Activated gamma-delta T cell treated with Interleukin-2 at 50 U/mL for 16 hours (primary cell): Measurements from ENCODE around the gene BLZF1.
A peak's percentile ranks its signal among the peaks of the same experiment; 100 is the strongest.
"Not testable (repeated sequence)": the region's sequence is repeated elsewhere in the genome, so short reads cannot be mapped to it uniquely, and the experiment has no call there.

Experiments
- DNase-seq: peaks from one replicate; pipeline ENCODE4 v3.0.0-alpha.2; 2020

Gene BLZF1

DNA sequence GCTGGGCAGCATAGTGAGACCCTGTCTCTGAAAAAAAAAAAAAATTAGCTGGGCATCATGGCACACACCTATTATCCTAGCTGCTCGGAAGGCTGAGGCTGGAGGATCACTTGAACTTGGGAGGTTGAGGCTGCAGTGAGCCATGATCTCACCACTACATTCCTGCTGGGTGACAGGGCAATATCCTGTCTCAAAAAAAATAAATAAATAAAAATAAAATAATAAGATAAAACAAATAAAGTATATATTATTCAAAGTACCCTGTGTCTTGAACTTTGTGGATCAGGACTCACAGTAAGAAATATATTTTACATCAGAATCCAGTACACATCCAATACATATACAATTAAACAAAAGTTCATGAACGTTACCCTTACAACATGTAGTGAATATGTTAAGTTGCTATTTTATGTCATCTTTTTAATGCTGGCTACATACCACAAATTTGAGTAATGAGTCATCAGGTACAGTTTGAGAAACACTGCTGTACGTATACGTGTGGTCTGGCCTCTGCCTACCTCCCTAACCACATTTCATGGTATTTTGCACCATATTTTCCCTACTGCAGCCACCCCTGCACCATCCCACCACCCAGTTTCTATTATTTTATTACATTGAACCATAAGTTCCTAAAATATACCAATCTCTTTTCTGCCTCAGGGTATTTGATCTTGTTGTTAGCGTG, 4.8 kb upstream of the BLZF1 start:
- no peak for DNase-seq

DNA sequence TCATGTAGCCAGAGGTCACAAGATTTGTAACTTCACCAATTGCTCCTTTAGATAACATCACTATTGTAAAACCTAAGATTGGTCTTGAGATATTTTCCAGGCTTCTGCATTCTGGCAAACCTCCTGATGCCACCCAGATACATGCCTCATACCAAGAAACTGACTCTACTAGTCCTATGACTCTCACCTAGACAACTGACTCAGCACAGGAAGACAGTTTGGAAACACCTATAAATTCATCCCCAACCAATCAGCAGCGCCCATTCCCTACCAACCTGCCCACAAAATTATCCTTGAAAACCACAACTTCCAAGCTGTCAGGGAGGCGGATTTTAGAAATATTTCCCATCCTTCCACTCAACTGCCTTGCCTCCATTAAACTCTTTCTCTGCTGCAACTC, 3.0 kb upstream of the BLZF1 start:
- no peak for DNase-seq

DNA sequence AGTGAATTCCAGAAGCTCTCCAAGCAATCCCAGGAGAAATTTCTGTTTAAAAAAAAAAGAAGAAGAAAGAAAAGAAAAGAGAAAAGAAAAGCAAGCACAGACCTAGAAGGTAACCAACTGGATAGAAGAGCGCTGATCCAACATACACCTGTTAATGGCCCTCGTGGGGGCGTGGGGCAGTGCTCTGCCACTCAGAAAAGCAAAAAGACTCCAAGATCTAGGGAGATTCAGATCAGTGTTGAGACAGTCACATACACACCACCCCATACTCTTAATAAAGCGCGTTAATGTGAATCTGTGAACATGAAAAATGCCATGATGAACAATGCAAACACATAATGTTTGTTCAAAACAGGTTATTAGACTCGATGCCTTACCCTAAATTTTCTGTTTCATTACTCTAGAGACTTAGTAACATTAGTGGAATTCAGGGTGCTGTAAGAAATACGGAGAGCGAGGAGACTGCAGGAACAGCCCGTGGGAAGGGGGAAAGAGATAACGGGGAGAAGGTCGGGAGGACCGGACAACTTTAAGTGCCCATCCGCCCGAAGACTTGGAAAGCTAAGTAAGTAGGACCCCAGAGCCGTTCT, 804 bp upstream of the BLZF1 start:
- no peak for DNase-seq

DNA sequence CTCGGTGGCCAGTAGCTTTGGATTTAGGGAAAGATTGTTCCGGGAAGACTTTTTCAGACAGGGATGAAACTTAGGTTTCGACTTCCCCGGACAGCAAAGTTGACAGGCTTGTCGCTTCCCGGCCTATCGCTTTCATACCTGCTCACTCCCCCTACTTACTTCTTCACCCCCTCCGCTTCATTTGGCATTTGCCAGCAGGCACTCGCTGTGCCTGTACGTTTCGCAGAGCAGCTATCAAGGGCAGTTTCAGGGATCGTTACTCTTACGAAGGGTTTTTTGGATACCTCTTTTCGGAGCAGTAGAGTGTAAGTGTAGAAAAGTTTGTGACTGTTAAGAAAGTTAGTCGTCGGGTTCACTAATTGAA, 393 bp downstream of the BLZF1 start:
- peak; percentile 18 for DNase-seq

DNA sequence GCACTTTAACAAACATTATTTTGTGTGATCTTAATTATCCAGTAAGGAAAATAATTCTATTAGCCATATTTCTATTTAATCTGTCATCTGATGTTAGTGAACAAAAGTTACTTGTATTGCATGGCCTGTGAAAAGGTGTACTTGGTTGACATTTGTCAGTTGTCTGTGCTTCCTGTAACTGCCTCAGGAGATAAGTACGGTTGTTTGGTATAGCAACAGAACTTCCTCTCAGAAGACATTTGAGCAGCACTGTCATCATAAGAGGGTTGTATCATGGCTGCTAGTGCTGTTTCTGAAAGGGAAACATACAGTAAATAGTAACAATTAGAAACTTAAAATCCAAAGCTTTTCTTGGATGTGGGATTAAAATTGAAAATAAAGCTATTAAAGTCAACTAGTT, 3.4 kb downstream of the BLZF1 start:
- DNase-seq: no peak

DNA sequence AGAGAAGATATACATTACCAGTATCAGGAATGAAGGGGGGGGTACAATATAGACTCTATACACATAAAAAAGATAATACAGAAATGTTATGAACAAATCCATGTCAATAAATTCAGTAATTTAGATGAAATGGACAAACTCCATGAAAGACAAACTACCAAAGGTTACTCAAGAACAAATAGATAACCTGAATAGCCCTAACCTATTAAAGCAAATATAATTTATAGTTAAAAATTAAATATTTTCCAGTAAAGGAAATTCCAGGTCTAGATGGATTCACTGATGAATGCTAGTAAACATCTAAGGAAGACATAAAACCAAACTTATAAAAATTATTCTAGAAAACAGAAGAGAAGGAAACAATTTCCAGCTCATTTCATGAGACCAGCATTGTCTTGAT, 13.2 kb downstream of the BLZF1 start:
- no peak for DNase-seq

DNA sequence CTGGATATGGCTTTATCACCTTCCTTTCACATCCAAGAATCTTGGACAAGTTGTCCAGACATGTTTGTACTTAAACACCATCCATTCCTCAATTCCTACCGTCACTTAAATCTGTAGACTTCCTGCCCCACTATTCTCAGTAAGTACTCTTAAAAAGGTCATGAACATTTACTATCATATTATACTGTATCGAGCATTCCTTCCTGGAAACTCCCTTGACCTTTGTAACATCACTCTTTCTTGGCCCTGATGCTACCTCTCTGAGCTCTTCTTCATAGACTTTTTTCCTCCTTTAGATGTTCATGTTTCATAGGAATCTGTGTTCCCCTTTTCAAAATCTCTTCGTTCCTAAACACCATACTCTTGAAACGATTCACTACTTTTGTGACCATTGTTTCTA, 15.5 kb downstream of the BLZF1 start:
- DNase-seq: no peak

DNA sequence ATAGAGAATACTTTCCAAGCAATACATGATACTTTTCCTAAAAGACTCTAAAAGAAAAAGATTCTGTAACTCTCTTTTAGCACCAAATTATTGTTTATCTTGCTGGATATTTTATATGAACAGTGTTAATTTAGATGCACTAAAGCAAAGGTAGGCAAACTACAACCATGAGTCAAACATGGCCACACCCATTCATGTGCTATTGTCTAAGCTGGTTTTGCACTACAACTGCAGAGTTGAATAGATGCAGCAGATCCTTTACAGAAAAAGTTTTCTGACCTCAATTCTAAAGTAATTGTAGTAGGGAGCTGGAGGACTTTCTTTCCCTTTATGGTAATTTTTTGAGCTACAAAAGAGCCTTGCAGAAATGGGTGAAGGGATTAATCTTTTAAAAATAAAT, 19.4 kb downstream of the BLZF1 start:
- DNase-seq: no peak

DNA sequence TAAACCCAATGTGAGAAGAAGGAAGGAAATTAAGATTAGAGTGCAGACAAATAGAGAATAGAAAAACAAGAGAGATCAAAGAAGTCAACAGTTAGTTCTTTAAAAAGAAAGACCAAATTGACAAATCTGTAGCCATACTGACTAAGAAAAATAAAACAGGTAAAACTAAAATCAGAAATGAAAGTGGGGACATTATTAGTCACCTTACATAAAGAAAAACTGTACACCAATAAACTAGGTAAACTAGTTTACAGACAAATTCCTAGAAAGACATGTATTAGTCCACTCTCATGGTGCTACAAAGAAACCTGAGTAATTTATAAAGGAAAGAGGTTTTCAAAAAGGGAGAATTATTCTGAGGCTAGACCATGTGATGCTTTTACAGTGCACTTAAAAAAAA, 22.3 kb downstream of the BLZF1 start:
- no peak for DNase-seq

DNA sequence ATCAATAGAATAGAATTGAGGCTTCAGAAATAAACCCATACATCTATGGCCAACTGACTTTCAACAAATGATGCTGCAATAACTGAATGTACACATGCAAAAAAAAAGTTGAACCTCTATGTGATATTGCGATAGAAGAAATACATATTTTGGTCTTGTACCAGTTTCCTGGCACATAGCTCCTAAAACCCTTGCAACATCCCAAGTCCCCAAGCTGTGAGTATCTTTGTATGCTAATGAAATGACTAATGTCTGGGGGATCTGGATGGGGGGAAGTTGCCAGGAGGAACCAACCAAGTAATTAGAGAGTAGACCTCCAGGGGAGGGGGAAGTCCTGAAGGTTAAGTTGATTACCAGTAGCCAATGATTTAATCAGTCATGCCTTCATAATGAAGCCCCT, 24.4 kb downstream of the BLZF1 start:
- no peak for DNase-seq

DNA sequence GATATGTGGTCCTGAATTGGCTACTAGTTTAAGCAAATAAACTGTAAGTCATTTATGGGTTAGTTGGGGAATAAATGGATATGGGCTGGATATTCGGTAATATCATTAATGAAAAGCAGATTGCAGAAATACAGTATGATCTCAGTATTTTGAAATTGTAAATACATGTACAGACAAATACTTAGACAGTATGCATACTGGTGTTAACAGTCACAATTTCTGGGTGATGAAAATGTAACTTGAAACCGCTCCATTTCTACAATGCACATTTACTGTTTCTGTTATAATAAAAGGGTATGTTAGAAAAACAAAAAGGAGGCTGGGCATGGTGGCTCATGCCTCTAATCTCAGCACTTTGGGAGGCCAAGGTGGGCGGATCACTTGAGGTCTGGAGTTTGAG, 28.0 kb downstream of the BLZF1 start:
- no peak for DNase-seq

DNA sequence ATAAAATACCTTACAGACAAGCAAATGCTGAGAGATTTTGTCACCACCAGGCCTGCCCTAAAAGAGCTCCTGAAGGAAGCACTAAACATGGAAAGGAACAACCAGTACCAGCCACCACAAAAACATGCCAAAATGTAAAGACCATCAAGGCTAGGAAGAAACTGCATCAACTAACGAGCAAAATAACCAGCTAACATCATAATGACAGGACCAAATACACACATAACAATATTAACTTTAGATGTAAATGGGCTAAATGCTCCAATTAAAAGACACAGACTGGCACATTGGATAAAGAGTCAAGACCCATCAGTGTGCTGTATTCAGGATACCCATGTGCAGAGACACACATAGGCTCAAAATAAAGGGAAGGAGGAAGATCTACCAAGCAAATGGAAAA, 34.6 kb downstream of the BLZF1 start:
- not testable (repeated sequence) for DNase-seq

DNA sequence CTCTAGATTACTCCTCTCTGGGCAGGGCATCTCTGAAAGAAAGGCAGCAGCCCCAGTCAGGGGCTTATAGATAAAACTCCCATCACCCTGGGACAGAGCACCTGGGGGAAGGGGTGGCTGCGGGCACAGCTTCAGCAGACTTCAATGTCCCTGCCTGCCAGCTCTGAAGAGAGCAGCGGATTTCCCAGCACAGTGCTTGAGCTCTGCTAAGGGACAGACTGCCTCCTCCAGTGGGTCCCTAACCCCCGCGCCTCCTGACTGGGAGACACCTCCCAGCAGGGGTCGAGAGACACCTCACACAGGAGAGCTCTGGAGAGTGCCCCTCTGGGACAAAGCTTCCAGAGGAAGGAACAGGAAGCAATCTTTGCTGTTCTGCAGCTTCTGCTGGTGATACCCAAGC, 40.3 kb downstream of the BLZF1 start:
- DNase-seq: not testable (repeated sequence)

DNA sequence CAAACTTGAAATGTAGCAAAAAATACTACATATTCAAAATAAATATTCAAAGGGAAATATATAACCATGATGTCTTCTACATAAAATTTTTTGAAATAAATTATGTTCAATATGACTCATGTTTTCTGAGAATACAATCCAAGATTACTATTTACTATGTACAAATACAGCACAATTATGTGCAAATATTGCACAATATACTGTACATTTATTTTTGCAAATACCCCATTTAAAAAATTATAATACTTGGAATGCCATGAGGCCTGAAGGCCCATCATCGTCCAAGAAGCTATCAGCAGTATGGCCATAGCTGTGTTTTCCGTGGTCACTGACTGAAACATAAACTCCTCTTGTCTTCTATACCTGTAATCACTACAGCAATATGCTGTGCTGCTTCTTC, 47.0 kb downstream of the BLZF1 start:
- no peak for DNase-seq

DNA sequence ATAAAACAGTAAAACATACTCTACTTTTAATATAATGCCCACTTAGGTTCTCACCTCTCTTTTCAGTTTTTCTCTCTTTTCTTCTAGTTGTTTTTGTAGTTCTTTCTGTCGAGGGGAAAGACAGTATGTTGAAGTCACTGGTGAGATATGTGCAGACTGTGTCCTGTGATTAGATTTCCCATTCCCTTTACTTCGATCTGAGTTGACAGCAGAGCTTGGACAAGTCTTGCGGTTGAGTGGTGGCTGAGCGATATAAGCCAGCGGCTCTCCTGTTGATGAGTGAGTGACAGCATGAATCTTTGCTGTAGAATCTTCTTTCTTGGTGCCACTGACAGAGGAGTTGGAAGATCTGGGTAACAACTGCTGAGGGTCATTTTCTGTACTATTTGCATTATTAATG, 53.3 kb downstream of the BLZF1 start:
- no peak for DNase-seq

DNA sequence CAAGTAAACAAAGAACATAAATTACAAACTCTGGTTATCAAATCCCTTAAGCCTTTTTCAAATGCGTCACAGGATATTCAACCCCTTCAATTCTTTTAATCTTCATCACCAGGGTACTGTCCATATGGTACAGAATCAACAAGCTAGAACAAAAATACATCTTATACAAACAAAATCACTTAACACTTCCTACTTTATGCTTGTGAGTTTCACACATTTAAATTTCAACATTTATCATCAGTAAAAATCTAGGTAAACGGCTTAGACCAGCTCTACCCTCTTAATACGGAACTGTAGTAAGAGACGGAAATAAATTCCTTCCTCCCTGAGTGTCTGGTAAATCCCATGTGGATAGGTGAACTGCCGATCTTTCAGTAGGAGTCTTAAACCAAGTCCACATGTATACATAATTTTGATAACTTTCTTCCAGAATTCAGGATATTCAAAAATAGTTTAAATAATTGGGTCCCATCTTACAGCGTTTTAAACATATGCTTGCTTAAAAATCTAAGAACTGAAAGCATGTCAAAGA, 58.2 kb downstream of the BLZF1 start:
- no peak for DNase-seq

DNA sequence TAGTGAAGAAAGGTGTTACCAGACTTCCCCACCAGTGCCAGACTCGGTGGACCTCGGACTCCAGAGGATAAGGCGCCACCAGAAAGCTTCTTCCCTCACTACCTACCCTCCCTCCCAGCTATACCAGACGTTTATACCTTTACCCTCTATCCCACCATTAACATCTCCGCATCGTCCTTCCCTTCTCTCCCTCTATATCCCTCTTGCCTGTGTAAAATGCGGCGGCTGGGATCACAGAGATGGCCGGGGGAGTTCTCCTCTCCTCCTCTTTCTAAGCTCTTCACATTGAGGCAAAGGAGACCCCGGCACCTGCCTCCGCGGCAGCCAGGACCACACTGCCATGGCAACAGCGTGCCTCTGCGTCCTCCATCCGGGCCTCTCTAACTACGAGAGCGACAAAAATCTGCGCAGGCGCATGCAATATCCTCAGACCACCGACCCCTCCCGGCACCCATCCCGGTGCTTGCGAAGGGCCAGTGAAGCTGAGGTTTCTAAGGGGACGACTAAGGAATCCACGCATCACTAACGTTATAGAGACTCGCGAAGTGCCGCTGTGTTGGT, 59.2 kb downstream of the BLZF1 start, which contains the start of gene CCDC181:
CCDC181 (minus strand) TSS at position 394 of the 561 bp plus-strand sequence. CDS start 2,547 bp downstream, outside the sequence.
- peak; percentile 56 for DNase-seq
